HepG2 (cell line): ENCODE data around the gene ELMOD1. TPM values are rescaled to one million over a fixed set of nuclear protein-coding genes. Genes with fewer than 3 reads are reported as not detected.

Experiments used
- ATAC-seq: fragments of 200-7000 bp; cut with Tn5 transposase; 3 replicates; pipeline ENCODE4 v1.9.1; 2020; ENCODE audit warnings: mild to moderate bottlenecking, moderate library complexity
- BruUV-seq: library from RNA; stranded (reverse); fragments of 400-500 nt; replicated peaks from 2 replicates; lab custom pipeline; 2021; lab: Mats Ljungman, UMichigan
- CTCF ChIA-PET: fragments of 300-600 bp; formaldehyde crosslinking; extraction: SDS; loops from one replicate; lab custom pipeline; 2021; ENCODE audit warnings: low total read pairs, inconsistent platforms, low intra/inter-chr PET ratio; lab: Yijun Ruan, JAX
- POLR2A ChIA-PET: fragments of 350-600 bp; sonication (Branson Sonifier 250); formaldehyde crosslinking; loops from one replicate; lab custom pipeline; 2020; ENCODE audit warnings: antibody characterized with exemption, inconsistent platforms; lab: Yijun Ruan, JAX
- DNase-seq: peaks from one replicate; pipeline ENCODE4 v3.0.0-alpha.2; 2015; ENCODE audit warnings: low spot score
- FAIRE-seq: peaks from 3 replicates; lab custom pipeline; 2011; peaks lifted over from hg19 to GRCh38; lab: Jason Lieb, UNC
- H2AFZ ChIP-seq: one replicate; pipeline ENCODE4 v1.6.1; 2011; ENCODE audit warnings: low read length, inconsistent platforms
- H3K27ac ChIP-seq: fragments of 300-600 bp; 3 replicates; pipeline ENCODE4 v1.8.0; 2011; ENCODE audit warnings: mixed run types, mild to moderate bottlenecking, mixed read lengths, low read length, inconsistent platforms; ENCODE audit not compliant: insufficient read depth; ENCODE audit errors: extremely low read length
- H3K27me3 ChIP-seq, 2 experiments: fragments of 200-600 bp in 1 of 2; 2 replicates in 1 of 2; 3 replicates in 1 of 2; pipeline versions ENCODE4 v1.6.0 to v1.8.0; 2011; ENCODE audit warnings: low read length in 2 of 2, mild to moderate bottlenecking in 2 of 2, moderate library complexity in 2 of 2, inconsistent platforms in 1 of 2; ENCODE audit not compliant: insufficient read depth in 2 of 2, control insufficient read depth in 1 of 2
- H3K36me3 ChIP-seq, 2 experiments: fragments of 200-600 bp in 1 of 2; replicated peaks in 1 of 2; 2 replicates in 1 of 2; 3 replicates in 1 of 2; pipeline versions ENCODE4 v1.5.1 to v1.8.0; 2011; ENCODE audit warnings: low read length in 2 of 2, inconsistent platforms in 1 of 2; ENCODE audit not compliant: insufficient read depth in 2 of 2, control insufficient read depth in 1 of 2
- H3K4me1 ChIP-seq: 2 replicates; pipeline ENCODE4 v1.5.1; 2012; ENCODE audit warnings: low read length, inconsistent platforms; ENCODE audit not compliant: insufficient read depth
- H3K4me2 ChIP-seq: 2 replicates; pipeline ENCODE4 v1.6.0; 2011; ENCODE audit warnings: low read depth, low read length, inconsistent platforms
- H3K4me3 ChIP-seq, 3 experiments: fragments of 200-600 bp in 1 of 3; sonication (generic), shearing (Covaris generic) in 1 of 3; replicated peaks in 1 of 3; 2 replicates each; pipeline ENCODE4 v1.5.1; 2011 to 2016; ENCODE audit warnings: low read length in 3 of 3, inconsistent platforms in 2 of 3, low read depth in 2 of 3, mild to moderate bottlenecking in 2 of 3, control low read depth in 1 of 3, mixed read lengths in 1 of 3; ENCODE audit not compliant: insufficient read depth in 1 of 3
- H3K79me2 ChIP-seq: one replicate; pipeline ENCODE4 v1.6.1; 2011; ENCODE audit warnings: low read length, inconsistent platforms; ENCODE audit not compliant: insufficient read depth
- H3K9ac ChIP-seq: 2 replicates; pipeline ENCODE4 v1.6.0; 2011; ENCODE audit warnings: mild to moderate bottlenecking, low read depth, low read length, inconsistent platforms; ENCODE audit not compliant: insufficient read depth
- H3K9me3 ChIP-seq: 2 replicates; pipeline ENCODE4 v1.5.1; 2012; ENCODE audit warnings: mild to moderate bottlenecking, low read length
- H4K20me1 ChIP-seq: 2 replicates; pipeline ENCODE4 v1.6.0; 2011; ENCODE audit warnings: inconsistent platforms, mild to moderate bottlenecking, low read length, moderate library complexity; ENCODE audit not compliant: insufficient read depth
- CCDC6 ChIP-seq: sonication (generic); formaldehyde crosslinking; IDR thresholded peaks from 2 replicates; pipeline ENCODE4 v1.8.1; 2022; ENCODE audit warnings: mild to moderate bottlenecking, missing genetic modification reagents, moderate library complexity
- CENPX ChIP-seq: sonication (generic); formaldehyde crosslinking; IDR thresholded peaks from 2 replicates; pipeline ENCODE4 v1.9.0; 2021; ENCODE audit warnings: mild to moderate bottlenecking, missing genetic modification reagents, moderate library complexity
- KMT2A ChIP-seq: sonication (generic); formaldehyde crosslinking; IDR thresholded peaks from 2 replicates; pipeline ENCODE4 v1.4.0; 2020; ENCODE audit warnings: missing genetic modification reagents
- MAF1 ChIP-seq: sonication (generic); formaldehyde crosslinking; IDR thresholded peaks from 2 replicates; pipeline ENCODE4 v1.5.0; 2020; ENCODE audit warnings: missing genetic modification reagents, borderline replicate concordance
- NR3C1 ChIP-seq: sonication (generic); formaldehyde crosslinking; IDR thresholded peaks from 2 replicates; pipeline ENCODE4 v1.4.0; 2020; ENCODE audit warnings: missing genetic modification reagents
- RFX1 ChIP-seq: fragments of 450-650 bp; IDR thresholded peaks from 2 replicates; pipeline ENCODE4 v1.6.1; 2017
- SKI ChIP-seq: fragments of 450-650 bp; IDR thresholded peaks from one replicate; pipeline ENCODE4 v1.6.1; 2018; ENCODE audit warnings: mild to moderate bottlenecking; ENCODE audit not compliant: partially characterized antibody
- TARDBP ChIP-seq: sonication (generic); formaldehyde crosslinking; IDR thresholded peaks from 2 replicates; pipeline ENCODE4 v1.8.0; 2022; ENCODE audit warnings: mild to moderate bottlenecking, missing genetic modification reagents
- TCF7 ChIP-seq: sonication (generic); IDR thresholded peaks from 2 replicates; pipeline ENCODE4 v1.6.1; 2016; ENCODE audit warnings: antibody characterized with exemption, low read depth
- UBTF ChIP-seq: sonication (generic); formaldehyde crosslinking; IDR thresholded peaks from 2 replicates; pipeline ENCODE4 v1.4.0; 2020; ENCODE audit warnings: mild to moderate bottlenecking, missing genetic modification reagents
- ZBTB49 ChIP-seq: sonication (generic); formaldehyde crosslinking; IDR thresholded peaks from 2 replicates; pipeline ENCODE4 v1.4.0; 2020; ENCODE audit warnings: missing genetic modification reagents, borderline replicate concordance
- ZNF563 ChIP-seq: sonication (generic); formaldehyde crosslinking; IDR thresholded peaks from 2 replicates; pipeline ENCODE4 v1.8.0; 2022; ENCODE audit warnings: mild to moderate bottlenecking, moderate library complexity, missing genetic modification reagents
- ZNF660 ChIP-seq: sonication (generic); formaldehyde crosslinking; IDR thresholded peaks from 2 replicates; pipeline ENCODE4 v1.5.1; 2020; ENCODE audit warnings: mild to moderate bottlenecking, low read depth, missing genetic modification reagents, borderline replicate concordance
- ZNF792 ChIP-seq: IDR thresholded peaks from 2 replicates; pipeline ENCODE4 v1.6.1; 2016
- WGBS: methylation state at CpG from one replicate; pipeline ENCODE4 v1.1.6; 2017; ENCODE audit warnings: low lambda C conversion rate; 5-methylcytosine and 5-hydroxymethylcytosine counted together
- in situ Hi-C: cut with HindIII; loops from 2 replicates; pipeline ENCODE4 v1.10.0; 2017; ENCODE audit warnings: low pct_unique_long_range_greater_than_20kb; ENCODE audit not compliant: extremely low pct_ligation_motif_present
- intact Hi-C: fragments of 100-400 bp; cut with micrococcal nuclease; formaldehyde crosslinking; loops from one replicate; pipeline ENCODE4 v1.10.0; 2022; ENCODE audit not compliant: unreplicated experiment
- polyA plus RNA-seq, 8 experiments: library from polyadenylated mRNA; depleted of rRNA in 3 of 8; stranded (reverse) in 7 of 8; unstranded in 1 of 8; fragments of >200 nt; fragmentation: Illumina TruSeq in 4 of 8; extraction: Trizol in 4 of 8; gene quantifications; 2 replicates each; pipeline versions ENCODE4 v1.2.1 to v1.2.3, GENCODE V29; 2011 to 2016; ENCODE audit warnings: low read depth in 4 of 8, missing spikeins in 1 of 8, mixed read lengths in 1 of 8; ENCODE audit not compliant: insufficient read depth in 1 of 8
- total RNA-seq, 5 experiments: library from RNA; depleted of rRNA; stranded (reverse); fragments of >200 nt; fragmentation: Illumina TruSeq; extraction: Trizol; gene quantifications; 2 replicates each; pipeline ENCODE4 v1.2.3, GENCODE V29; 2016; ENCODE audit warnings: low read depth in 1 of 5
- TF ChIP-seq, protein P1 (sequence below): sonication (generic); formaldehyde crosslinking; IDR thresholded peaks from 2 replicates; pipeline ENCODE4 v1.4.0; 2020; ENCODE audit warnings: missing genetic modification reagents

ELMOD1 gene
- total and polyA plus RNA-seq, 2 of the 13 experiments (the other 11 are each of a cell fraction or from before 2014, with no cell fraction given): not detected

DNA sequence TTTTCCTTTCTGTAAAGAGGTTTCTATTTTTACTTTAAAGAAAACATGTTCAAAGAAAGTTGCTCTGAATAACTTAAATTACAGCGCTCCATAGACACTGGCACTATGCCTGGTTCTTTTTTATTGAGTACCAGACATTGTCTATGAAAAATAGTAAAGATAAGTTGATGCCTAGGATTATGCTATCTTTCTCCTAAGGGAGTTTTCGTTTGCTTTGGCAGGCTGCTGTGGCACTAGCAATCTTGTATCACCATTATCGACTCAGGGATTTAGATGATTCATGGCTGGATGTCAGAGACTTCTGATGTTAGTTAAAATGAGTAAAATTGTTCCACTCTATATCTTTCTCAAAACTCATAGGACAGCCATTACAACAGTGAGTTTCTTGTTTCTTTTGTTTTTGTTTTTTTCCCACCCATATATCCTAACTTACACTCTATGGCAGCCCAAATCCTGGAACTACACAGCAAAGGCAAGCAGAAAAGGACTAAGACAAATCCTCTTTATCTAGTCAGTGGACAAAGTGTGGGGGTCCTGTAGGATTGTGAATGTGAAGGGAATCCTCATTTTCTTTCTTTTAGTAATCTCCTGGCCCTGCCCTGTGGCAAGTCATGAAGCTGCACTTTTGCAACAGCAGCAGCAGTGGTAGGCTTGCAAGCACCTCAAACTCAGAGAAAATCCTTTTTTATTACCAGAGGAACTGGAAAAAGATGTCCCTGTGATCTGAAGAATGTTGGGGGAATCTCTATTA lies 100.2 kb downstream of the ELMOD1 start:
- ATAC-seq: no peak
- CTCF ChIA-PET: interaction anchor here (2.2 to 2.9 kb wide), 2 partner anchors 115 to 142 kb away, joined by 18 to 36 read pairs; no protein-coding TSS in a partner anchor
- 3% methylated on average over 3 of the region's 3 CpGs for WGBS

DNA sequence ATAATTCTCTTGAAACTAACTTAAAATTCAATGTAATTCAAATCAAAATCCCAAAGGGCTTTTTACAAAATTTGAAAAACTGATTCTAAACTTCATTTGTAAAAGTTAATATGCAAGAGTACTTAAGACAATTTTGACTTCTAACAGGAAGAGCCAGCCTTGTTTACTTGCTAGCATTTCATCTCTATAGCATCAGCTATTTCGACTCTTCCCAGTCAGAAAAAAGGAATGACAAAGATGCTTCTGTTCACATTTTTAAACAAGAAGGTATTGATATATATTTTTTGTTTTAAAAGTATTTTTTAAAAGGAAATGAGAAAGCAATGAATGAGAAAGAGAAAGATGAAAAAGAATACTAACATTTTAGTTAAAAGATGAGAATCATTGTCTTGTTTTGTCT lies 104.5 kb downstream of the ELMOD1 start:
- Histone ChIP-seq H3K4me2 (no peak overlapping the region), H3K4me3 (no peak overlapping the region), H3K79me2 (no peaks in the 10 kb centered on the region), H3K9me3 (no peaks in the 10 kb centered on the region), H3K27me3 (no peaks in the 10 kb centered on the region; a peak in 1 of 5 replicates), H3K36me3 (no peaks in the 10 kb centered on the region), H3K27ac (no peak overlapping the region), H3K9ac (no peak overlapping the region), H3K4me1 (no peaks in the 10 kb centered on the region), H2AFZ (no peak overlapping the region), H4K20me1 (no peaks in the 10 kb centered on the region)
- ChIA-PET POLR2A (no interaction called here), CTCF (no interaction called here)
- WGBS: 2% methylated on average over 1 of the region's 1 CpG
- FAIRE-seq: no peak
- in situ Hi-C loops: no loop called here
- ATAC-seq: no peak
- no TSS peak for BruUV-seq
- DNase-seq: no peak
- intact Hi-C loops: no loop called here
- TF ChIP-seq ZNF660 (CRISPR knock-in tag) (no peak), ZBTB49 (CRISPR knock-in tag) (no peak), UBTF (CRISPR knock-in tag) (no peak), RFX1 (no peak), NR3C1 (CRISPR knock-in tag) (no peak), CCDC6 (CRISPR knock-in tag) (no peak)
- TF ChIP-seq, protein P1, sequence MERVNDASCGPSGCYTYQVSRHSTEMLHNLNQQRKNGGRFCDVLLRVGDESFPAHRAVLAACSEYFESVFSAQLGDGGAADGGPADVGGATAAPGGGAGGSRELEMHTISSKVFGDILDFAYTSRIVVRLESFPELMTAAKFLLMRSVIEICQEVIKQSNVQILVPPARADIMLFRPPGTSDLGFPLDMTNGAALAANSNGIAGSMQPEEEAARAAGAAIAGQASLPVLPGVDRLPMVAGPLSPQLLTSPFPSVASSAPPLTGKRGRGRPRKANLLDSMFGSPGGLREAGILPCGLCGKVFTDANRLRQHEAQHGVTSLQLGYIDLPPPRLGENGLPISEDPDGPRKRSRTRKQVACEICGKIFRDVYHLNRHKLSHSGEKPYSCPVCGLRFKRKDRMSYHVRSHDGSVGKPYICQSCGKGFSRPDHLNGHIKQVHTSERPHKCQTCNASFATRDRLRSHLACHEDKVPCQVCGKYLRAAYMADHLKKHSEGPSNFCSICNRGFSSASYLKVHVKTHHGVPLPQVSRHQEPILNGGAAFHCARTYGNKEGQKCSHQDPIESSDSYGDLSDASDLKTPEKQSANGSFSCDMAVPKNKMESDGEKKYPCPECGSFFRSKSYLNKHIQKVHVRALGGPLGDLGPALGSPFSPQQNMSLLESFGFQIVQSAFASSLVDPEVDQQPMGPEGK (CRISPR knock-in tag): no peak

More for the DNA sequence above, 100.2 kb downstream of the ELMOD1 start:
- Histone ChIP-seq H3K79me2 (no peaks in the 10 kb centered on the region), H3K4me1 (no peaks in the 10 kb centered on the region), H4K20me1 (no peaks in the 10 kb centered on the region), H3K36me3 (no peaks in the 10 kb centered on the region), H3K4me2 (no peak overlapping the region), H2AFZ (no peak overlapping the region), H3K4me3 (no peak overlapping the region), H3K27ac (no peak overlapping the region), H3K9me3 (no peaks in the 10 kb centered on the region), H3K9ac (no peak overlapping the region), H3K27me3 (no peaks in the 10 kb centered on the region)
- POLR2A ChIA-PET: no interaction called here
- no peak for DNase-seq
- in situ Hi-C loops: loop anchor here (5.0 kb wide), 1 partner anchor 124 kb away; the partner anchor contains the start of gene ALKBH8
- intact Hi-C loops: no loop called here
- TF ChIP-seq TARDBP (CRISPR knock-in tag): no peak
- no peak for TF ChIP-seq ZNF563 (CRISPR knock-in tag)
- TF ChIP-seq SKI: no peak
- no peak for TF ChIP-seq TCF7
- TF ChIP-seq CENPX: no peak
- TF ChIP-seq MAF1 (CRISPR knock-in tag): no peak
- no peak for TF ChIP-seq KMT2A (CRISPR knock-in tag)
- no peak for TF ChIP-seq ZNF792
- no TSS peak for BruUV-seq
- no peak for FAIRE-seq
